ENCODE measurements around the gene FUS.

- TF ChIP-seq CTCF (IDR thresholded peaks at IDR 0.05) (no peak), POLR2A (IDR thresholded peaks at IDR 0.05; ENCODE audit: low read depth) (no peak)
These were observed 15.0 kb downstream of the FUS start for GRCh38 chr16:31194898-31195297.
